Jurkat, Clone E6-1 (cell line): ENCODE measurements around the gene ST6GALNAC3.
"Not testable (repeated sequence)": the region's sequence is repeated elsewhere in the genome, so short reads cannot be mapped to it uniquely, and the experiment has no call there.

Source experiments
- DNase-seq: peaks from one replicate; pipeline ENCODE4 v3.0.0-alpha.2; 2011; ENCODE audit warnings: low read depth, low spot score
- H3K4me3 ChIP-seq: 2 replicates; pipeline ENCODE4 v1.5.1; 2011; ENCODE audit warnings: mild to moderate bottlenecking, low read length, control low read depth, moderate library complexity

Gene ST6GALNAC3

DNA sequence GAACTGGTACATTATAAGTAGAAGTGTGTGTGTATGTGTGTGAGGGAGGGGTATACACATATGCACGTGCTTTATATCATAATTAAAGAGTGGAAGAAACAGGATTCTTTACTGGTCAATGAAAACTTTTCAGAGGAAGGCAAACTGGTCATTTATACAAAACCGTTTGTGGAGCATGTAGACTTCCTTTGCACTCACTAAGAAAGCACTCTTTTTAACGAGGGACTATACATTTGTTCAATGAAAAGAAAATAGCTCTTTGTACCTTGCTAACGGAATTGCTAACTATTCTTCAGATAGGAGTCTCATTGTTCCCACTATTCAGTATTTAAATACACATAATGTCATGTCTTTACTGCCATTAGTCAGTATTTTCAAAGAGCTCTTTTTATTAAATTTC is 219.3 kb downstream of the ST6GALNAC3 start:
- DNase-seq = no peak
- no peak overlapping the region for H3K4me3 ChIP-seq

DNA sequence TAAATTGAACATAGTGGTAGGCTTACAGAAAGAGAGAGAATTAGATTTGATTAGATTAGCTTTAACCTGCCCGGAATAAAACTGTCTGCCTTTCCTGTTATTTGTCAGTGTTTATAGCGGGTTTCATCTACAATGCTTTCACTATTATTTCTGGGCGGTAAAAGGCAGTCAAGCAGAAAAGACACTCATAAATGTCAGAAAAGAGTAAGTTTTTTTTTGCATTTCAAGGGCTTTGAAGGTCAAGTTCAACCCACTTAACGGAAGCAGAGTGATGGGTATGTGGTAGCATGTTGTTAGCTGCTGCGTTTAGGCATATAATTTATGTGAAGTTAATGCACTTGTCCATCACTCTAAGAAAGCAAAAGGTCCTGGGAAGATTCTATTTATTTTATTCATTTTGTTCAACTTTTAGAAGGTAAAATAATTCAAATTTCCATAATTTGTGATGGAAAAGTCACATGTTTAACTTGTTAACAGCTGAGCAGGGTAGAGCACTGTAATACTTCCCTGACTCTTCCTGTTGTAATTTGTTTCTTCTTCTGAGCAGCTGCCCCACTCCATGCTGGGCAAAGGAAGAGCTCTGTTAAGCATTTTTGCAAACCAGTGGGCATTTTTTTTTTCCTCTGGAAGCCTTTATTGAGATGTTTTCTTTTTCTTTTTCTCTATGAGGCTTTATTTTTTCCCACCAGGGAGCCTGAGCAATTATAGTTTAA is 220.1 kb downstream of the ST6GALNAC3 start:
- DNase-seq = peak; percentile 33
- H3K4me3 ChIP-seq = peak overlapping the region; percentile 20; the same call in 1 of the 2 replicates

- H3K4me3 ChIP-seq = no peak overlapping the region
- no peak for DNase-seq
Observed at GRCh38 chr1:76298399-76298798, 223.9 kb downstream of the ST6GALNAC3 start.

GRCh38 chr1:76299036-76299435 is 224.5 kb downstream of the ST6GALNAC3 start:
- DNase-seq = no peak
- no peak overlapping the region for H3K4me3 ChIP-seq

DNA sequence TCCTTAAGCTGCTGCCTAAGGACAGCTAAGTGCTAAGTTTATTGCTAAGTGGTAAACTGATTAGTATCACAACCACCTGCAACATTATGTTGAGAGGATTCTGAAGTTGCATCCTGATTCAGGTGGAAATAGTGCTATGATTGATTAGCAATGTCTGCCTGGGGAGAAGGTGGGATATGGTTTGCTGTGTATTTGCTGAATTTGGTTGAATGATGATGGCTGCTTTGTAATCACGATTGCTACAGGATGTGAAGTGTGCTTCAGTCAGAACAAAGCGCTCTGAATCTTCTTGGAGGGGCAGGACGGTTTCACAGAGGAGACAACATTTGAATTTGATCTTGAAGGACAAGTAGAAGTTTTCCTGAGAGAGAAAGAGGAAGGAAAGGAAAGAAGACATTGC is 226.0 kb downstream of the ST6GALNAC3 start:
- H3K4me3 ChIP-seq = no peak overlapping the region
- DNase-seq = no peak

- DNase-seq = no peak
- no peak overlapping the region for H3K4me3 ChIP-seq
Observed at GRCh38 chr1:76302711-76303339, 228.3 kb downstream of the ST6GALNAC3 start.

GRCh38 chr1:76303340-76303717 is 228.8 kb downstream of the ST6GALNAC3 start:
- DNase-seq = no peak

DNA sequence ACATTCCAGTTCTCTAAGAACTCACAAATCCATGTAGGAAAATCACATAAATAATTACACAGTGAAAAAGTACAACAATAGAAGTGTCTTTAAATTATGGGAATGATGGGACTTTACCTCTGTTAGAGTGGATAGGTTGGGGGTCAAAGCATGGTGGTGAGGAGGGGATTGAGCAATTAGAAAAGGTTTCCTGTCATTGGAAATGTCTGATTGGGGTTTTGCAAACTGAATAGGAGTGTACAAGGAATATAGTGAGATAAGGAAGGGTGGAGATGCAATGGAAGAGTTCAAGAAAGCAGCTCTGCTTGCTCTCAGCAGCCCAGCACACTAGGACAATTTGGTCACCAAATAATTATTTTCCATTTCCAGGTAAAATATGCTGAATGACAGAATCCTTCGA is 238.8 kb downstream of the ST6GALNAC3 start:
- no peak for DNase-seq
- no peak overlapping the region for H3K4me3 ChIP-seq

More at GRCh38 chr1:76303340-76303717, 228.8 kb downstream of the ST6GALNAC3 start:
- H3K4me3 ChIP-seq = no peak overlapping the region

- H3K4me3 ChIP-seq = no peak overlapping the region
Observed at GRCh38 chr1:76314730-76315129, 240.2 kb downstream of the ST6GALNAC3 start.

GRCh38 chr1:76317299-76317900 is 242.9 kb downstream of the ST6GALNAC3 start:
- DNase-seq = no peak

More at GRCh38 chr1:76314730-76315129, 240.2 kb downstream of the ST6GALNAC3 start:
- no peak for DNase-seq

DNA sequence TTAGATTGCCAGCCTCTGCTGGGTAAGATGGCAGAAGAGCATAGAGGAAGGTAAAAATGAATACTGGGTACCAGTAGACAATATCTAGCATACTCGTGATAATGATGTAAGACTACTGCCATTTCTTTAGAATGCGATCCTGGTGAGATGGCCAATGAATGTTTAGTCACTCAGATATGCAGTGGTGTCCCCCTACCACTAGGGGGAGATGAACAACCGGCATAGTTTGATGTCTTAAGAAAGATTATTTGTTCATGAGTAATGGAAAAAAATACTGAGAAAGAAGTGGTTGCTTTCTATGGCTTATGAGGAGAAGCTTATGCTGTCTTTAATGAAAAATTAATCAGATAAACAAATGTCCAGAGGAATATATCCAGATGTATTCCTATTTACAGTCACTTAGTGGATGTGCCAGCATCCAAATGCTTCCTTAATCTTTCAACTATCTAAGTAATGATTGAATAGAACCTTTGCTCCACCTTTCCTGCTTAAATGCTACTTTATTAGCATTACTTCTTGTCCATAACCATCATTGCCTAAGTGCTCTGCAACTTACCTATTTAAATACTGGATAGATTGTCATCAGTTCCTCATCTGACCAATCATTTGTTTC is 256.6 kb downstream of the ST6GALNAC3 start:
- H3K4me3 ChIP-seq = no peak overlapping the region
- peak; percentile 57 for DNase-seq

More at GRCh38 chr1:76317299-76317900, 242.9 kb downstream of the ST6GALNAC3 start:
- no peak overlapping the region for H3K4me3 ChIP-seq

DNA sequence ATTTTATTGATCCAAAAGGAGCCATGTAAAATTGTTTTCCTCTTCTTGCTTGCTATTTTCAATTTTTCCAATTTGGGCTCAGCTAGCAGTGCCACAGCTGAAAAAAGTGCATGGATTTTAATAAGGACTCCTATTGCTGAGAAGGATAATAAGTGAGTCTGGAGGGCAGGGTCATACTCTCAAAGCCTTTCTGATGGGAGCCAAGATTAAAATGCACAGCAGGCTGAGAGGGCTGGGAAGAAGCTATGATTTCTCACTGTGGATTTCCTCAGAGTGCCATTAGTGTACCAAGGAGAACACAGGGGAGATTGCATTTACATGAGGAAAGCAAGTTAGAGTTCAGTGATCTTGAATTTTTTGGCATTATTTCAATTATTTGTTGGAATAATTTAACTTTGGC is 261.3 kb downstream of the ST6GALNAC3 start:
- no peak overlapping the region for H3K4me3 ChIP-seq
- no peak for DNase-seq

GRCh38 chr1:76336931-76337371 is 262.4 kb downstream of the ST6GALNAC3 start:
- no peak overlapping the region for H3K4me3 ChIP-seq
- DNase-seq = no peak

GRCh38 chr1:76337542-76338219 is 263.1 kb downstream of the ST6GALNAC3 start:
- no peak for DNase-seq
- H3K4me3 ChIP-seq = no peak overlapping the region

DNA sequence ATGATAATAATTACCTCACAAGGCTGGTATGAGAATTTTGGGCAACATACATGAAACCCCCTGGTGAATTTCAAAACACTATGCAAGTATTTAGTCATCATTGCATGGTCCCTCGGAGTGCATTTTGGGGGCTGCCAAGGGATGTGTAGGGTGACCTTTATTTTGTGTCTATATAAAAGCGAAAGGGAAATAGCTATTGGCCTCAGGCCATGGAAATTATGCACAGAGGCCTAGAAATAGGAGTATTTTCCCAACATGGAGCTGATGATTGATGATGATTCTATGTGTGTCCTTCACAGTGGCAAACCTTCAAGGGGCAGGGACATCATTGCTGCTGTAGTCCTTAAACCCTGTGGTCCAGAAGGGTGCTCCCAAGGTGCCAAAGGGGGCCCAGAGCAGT is 265.5 kb downstream of the ST6GALNAC3 start:
- DNase-seq = no peak
- no peak overlapping the region for H3K4me3 ChIP-seq

GRCh38 chr1:76341816-76342215 is 267.3 kb downstream of the ST6GALNAC3 start:
- H3K4me3 ChIP-seq, DNase-seq: not testable (repeated sequence)

DNA sequence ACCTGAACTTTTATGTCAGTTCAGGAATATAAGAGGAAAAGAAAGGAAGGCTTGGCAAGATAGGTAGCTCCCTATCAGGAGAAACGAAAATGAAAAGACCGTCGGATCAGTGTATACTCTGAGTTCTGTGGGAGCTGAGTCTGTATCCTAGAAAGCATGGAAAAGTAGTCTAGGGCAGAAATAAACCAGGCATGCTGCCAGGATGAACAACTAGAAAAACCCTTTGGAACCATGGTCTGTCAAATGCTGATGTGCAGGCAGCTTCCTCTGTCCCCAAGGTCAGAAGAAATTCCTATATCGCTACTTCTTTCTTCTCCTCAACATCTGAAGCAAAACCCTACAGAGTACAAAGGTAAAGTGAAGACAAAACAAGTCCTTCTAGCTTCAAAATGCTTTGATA is 268.8 kb downstream of the ST6GALNAC3 start:
- DNase-seq = no peak
- H3K4me3 ChIP-seq = no peak overlapping the region

GRCh38 chr1:76351655-76352054 is 277.1 kb downstream of the ST6GALNAC3 start:
- no peak overlapping the region for H3K4me3 ChIP-seq
- no peak for DNase-seq

- no peak for DNase-seq
- H3K4me3 ChIP-seq = no peak overlapping the region
Observed at GRCh38 chr1:76352741-76353435, 278.3 kb downstream of the ST6GALNAC3 start.
